Bronchial epithelial cell (primary cell): ENCODE measurements around the gene CNPY2. TPM values are rescaled to one million over a fixed set of nuclear protein-coding genes. Genes with fewer than 3 reads are reported as not detected.
"Not testable (repeated sequence)": the region's sequence is repeated elsewhere in the genome, so short reads cannot be mapped to it uniquely, and the experiment has no call there.

ENCODE experiments used
- DNase-seq: peaks from one replicate; pipeline ENCODE4 v3.0.0-alpha.2; 2010; ENCODE audit warnings: low read depth
- FAIRE-seq: peaks from 2 replicates; lab custom pipeline; 2011; peaks lifted over from hg19 to GRCh38; lab: Jason Lieb, UNC
- H3K27me3 ChIP-seq: 2 replicates; pipeline ENCODE4 v1.5.1; 2011; ENCODE audit warnings: low read length; ENCODE audit not compliant: control insufficient read depth, insufficient read depth
- H3K36me3 ChIP-seq: 2 replicates; pipeline ENCODE4 v1.5.1; 2011; ENCODE audit warnings: low read length; ENCODE audit not compliant: control insufficient read depth, insufficient read depth
- H3K4me3 ChIP-seq: 2 replicates; pipeline ENCODE4 v1.5.1; 2011; ENCODE audit warnings: mild to moderate bottlenecking, low read depth, low read length, control low read depth
- total RNA-seq: library from RNA; depleted of rRNA; stranded (reverse); fragments of >200 nt; gene quantifications from 2 replicates; pipeline ENCODE4 v1.2.1, GENCODE V29; 2014
- TF ChIP-seq, protein P1 (sequence below): IDR thresholded peaks from 2 replicates; pipeline ENCODE4 v1.5.1; 2011; ENCODE audit warnings: mild to moderate bottlenecking, moderate library complexity, low read length, control low read depth, inconsistent platforms; ENCODE audit not compliant: insufficient read depth, severe bottlenecking

Gene CNPY2
- total RNA-seq, 1 donor from 2014 or later: 91.1 TPM

DNA sequence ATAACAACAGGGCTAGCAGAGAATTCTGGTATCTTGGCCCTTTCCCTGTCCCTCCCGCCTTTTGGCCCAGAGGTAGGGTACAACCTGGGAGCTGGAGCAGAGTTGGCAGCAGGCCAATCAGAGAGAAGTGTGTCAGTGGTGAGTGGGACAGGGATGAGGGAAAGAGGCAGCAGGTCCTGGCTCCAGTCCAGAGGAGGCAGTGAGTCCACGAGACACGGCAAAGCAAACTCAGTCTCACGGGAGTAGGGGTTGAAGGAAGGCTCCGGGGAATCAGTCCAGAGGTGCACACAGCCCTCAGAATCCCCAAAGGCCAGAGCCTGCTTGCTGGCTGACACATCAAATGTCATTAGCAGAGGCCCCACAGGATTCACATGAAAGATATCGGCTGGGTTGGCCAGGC is 10.7 kb upstream of the CNPY2 start:
- H3K36me3 ChIP-seq: peaks cover 24% of the 10 kb centered on the region
- H3K4me3 ChIP-seq: no peak overlapping the region
- no peaks in the 10 kb centered on the region for H3K27me3 ChIP-seq
- FAIRE-seq (no peak), DNase-seq (no peak)
- TF ChIP-seq, protein P1, sequence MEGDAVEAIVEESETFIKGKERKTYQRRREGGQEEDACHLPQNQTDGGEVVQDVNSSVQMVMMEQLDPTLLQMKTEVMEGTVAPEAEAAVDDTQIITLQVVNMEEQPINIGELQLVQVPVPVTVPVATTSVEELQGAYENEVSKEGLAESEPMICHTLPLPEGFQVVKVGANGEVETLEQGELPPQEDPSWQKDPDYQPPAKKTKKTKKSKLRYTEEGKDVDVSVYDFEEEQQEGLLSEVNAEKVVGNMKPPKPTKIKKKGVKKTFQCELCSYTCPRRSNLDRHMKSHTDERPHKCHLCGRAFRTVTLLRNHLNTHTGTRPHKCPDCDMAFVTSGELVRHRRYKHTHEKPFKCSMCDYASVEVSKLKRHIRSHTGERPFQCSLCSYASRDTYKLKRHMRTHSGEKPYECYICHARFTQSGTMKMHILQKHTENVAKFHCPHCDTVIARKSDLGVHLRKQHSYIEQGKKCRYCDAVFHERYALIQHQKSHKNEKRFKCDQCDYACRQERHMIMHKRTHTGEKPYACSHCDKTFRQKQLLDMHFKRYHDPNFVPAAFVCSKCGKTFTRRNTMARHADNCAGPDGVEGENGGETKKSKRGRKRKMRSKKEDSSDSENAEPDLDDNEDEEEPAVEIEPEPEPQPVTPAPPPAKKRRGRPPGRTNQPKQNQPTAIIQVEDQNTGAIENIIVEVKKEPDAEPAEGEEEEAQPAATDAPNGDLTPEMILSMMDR: no peak

DNA sequence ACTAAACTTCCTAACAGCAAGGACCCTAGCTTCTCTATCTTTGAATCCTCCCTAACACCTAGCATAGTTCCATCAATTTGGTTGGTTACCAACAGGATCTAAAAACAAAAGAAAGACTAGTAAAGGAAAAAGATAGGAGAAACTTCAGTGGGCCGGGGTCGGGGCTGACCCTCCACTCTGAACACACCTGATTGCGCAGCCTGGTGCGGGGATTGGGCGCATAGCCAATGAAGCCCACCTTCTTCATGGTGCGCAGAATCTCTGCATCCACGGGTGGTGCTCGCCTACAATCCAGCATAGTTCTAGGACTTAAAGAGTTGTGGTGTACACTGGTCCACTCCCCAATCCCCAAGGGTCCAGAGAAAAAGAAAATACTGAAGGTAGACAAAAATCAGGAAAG is 10.3 kb upstream of the CNPY2 start:
- DNase-seq: no peak
- H3K4me3 ChIP-seq: no peak overlapping the region
- H3K36me3 ChIP-seq: peaks cover 24% of the 10 kb centered on the region
- FAIRE-seq: no peak
- TF ChIP-seq, protein P1: no peak
- H3K27me3 ChIP-seq: no peaks in the 10 kb centered on the region

DNA sequence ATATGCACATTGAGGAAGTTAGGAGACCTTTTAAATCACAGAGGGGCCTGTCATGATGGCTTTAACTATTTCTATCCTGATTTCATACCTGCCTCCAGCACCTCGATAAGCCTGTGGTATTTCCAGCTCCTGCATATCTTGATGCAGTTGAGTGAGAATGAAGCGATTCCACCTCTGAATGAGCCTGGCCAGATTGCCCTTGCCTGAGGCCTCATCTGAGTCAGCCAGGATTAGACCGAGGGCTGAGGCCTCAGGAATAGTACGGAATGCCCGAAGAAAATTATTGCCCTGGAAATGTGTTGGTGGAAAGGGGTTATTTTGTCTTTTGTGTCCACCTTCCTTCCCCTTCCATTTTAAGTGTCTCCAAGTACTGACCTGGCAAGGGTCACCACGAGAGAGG is 8.4 kb upstream of the CNPY2 start:
- no peak for DNase-seq
- Histone ChIP-seq H3K36me3 (peaks cover 30% of the 10 kb centered on the region), H3K27me3 (no peaks in the 10 kb centered on the region), H3K4me3 (no peak overlapping the region)
- TF ChIP-seq, protein P1: no peak
- FAIRE-seq: no peak

DNA sequence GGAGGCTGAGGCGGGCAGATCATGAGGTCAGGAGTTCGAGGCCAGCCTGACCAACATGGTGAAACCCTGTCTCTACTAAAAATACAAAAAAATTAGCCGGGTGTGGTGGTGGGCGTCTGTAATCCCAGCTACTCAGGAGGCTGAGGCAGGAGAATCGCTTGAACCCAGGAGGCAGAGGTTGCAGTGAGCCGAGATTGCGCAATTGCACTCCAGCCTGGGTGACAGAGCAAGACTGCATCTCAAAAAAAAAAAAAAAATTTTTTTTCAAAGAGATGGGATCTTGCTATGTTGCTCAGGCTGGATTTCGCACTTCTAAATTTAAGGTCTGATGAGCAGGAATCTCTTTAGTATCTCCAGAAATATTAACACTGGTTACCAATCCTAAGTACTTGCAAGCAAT is 5.8 kb upstream of the CNPY2 start:
- not testable (repeated sequence) for DNase-seq, FAIRE-seq, H3K4me3 ChIP-seq, H3K27me3 ChIP-seq
- peaks cover 20% of the 10 kb centered on the region for H3K36me3 ChIP-seq

DNA sequence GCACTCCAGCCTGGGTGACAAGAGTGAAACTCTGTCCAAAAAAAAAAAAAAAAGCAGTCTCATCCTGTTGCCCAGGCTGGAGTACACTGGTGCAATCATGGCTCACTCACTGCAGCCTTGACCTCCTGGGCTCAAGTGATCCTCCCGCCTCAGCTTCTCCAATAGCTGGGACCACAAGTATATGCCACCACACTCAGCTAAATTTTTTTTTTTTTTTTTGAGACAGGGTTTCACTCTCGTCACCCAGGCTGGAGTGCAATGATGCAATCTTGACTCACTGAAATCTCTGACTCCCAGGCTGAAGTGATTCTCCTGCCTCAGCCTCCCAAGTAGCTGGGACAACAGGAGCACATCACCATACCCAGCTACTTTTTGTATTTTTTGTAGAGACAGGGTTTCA is 5.2 kb upstream of the CNPY2 start:
- FAIRE-seq (no peak), DNase-seq (peak; percentile 56)
- no peaks in the 10 kb centered on the region for H3K27me3 ChIP-seq
- TF ChIP-seq, protein P1: no peak
- H3K36me3 ChIP-seq: peaks cover 19% of the 10 kb centered on the region
- no peak overlapping the region for H3K4me3 ChIP-seq

DNA sequence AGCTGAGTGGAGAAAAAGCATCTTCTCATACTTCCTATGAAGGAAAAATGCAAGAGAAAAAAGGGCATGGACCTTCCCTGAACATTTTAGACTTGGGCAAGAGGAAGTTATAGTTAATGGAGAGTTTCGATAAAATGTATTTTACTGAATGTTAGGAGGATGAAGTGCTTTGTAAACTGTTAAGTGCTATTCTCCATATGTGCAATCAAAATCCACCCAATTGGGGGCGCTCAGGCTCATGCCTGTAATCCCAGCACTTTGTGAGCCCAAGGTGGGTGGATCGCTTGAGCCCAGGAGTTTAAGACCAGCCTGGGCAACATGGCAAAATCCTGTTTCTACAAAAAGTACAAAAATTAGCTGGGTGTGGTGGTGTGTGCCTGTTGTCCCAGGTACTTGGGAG is 1.9 kb upstream of the CNPY2 start:
- Histone ChIP-seq H3K4me3 (no peak overlapping the region), H3K27me3 (no peaks in the 10 kb centered on the region), H3K36me3 (peaks cover 8% of the 10 kb centered on the region)
- no peak for FAIRE-seq
- TF ChIP-seq, protein P1: no peak
- DNase-seq: no peak
